H9 (cell line): ENCODE results near the gene HERC4. TPM values are rescaled to one million over a fixed set of nuclear protein-coding genes. Genes with fewer than 3 reads are reported as not detected.

ENCODE experiments used
- DNase-seq: peaks from one replicate; pipeline ENCODE4 v3.0.0-alpha.2; 2017
- H2AFZ ChIP-seq: one replicate; pipeline ENCODE4 v1.6.1; 2013; ENCODE audit warnings: mild to moderate bottlenecking, low read length, control low read depth, moderate library complexity
- H2AK5ac ChIP-seq: 2 replicates; pipeline ENCODE4 v1.6.1; 2013; ENCODE audit warnings: low read length, control low read depth, mixed read lengths; ENCODE audit not compliant: insufficient read length
- H2BK120ac ChIP-seq: one replicate; pipeline ENCODE4 v1.6.1; 2013; ENCODE audit warnings: low read depth, mild to moderate bottlenecking, low read length, control low read depth, inconsistent platforms; ENCODE audit not compliant: poor library complexity, severe bottlenecking
- H2BK12ac ChIP-seq: 2 replicates; pipeline ENCODE4 v1.6.1; 2013; ENCODE audit warnings: low read length, control low read depth, mixed read lengths, low read depth; ENCODE audit not compliant: insufficient read length
- H2BK15ac ChIP-seq: 2 replicates; pipeline ENCODE4 v1.6.1; 2013; ENCODE audit warnings: low read depth, low read length, control low read depth
- H2BK20ac ChIP-seq: one replicate; pipeline ENCODE4 v1.6.1; 2013; ENCODE audit warnings: low read depth, mild to moderate bottlenecking, low read length, control low read depth, inconsistent platforms; ENCODE audit not compliant: poor library complexity, severe bottlenecking
- H2BK5ac ChIP-seq: 2 replicates; pipeline ENCODE4 v1.6.1; 2013; ENCODE audit warnings: low read length, control low read depth, mixed read lengths; ENCODE audit not compliant: insufficient read length
- H3K14ac ChIP-seq: 2 replicates; pipeline ENCODE4 v1.6.1; 2013; ENCODE audit warnings: low read length, control low read depth; ENCODE audit not compliant: insufficient read depth
- H3K18ac ChIP-seq: 2 replicates; pipeline ENCODE4 v1.6.1; 2013; ENCODE audit warnings: low read depth, mild to moderate bottlenecking, mixed read lengths, low read length, control low read depth; ENCODE audit not compliant: insufficient read length
- H3K23ac ChIP-seq: 2 replicates; pipeline ENCODE4 v1.6.1; 2013; ENCODE audit warnings: low read length, control low read depth, mixed read lengths, low read depth; ENCODE audit not compliant: insufficient read length
- H3K23me2 ChIP-seq: 2 replicates; pipeline ENCODE4 v1.6.1; 2013; ENCODE audit warnings: low read depth, mild to moderate bottlenecking, mixed read lengths, low read length, control low read depth; ENCODE audit not compliant: insufficient read length, poor library complexity, severe bottlenecking
- H3K27ac ChIP-seq: 2 replicates; pipeline ENCODE4 v1.5.1; 2013; ENCODE audit warnings: low read length, control low read depth, mixed read lengths, low read depth; ENCODE audit not compliant: insufficient read length
- H3K27me3 ChIP-seq: 2 replicates; pipeline ENCODE4 v1.6.1; 2013; ENCODE audit warnings: low read length, control low read depth, inconsistent platforms; ENCODE audit not compliant: insufficient read depth
- H3K4ac ChIP-seq: 2 replicates; pipeline ENCODE4 v1.6.1; 2013; ENCODE audit warnings: low read depth, mild to moderate bottlenecking, control low read depth, inconsistent platforms, low read length, moderate library complexity
- H3K4me1 ChIP-seq: 2 replicates; pipeline ENCODE4 v1.6.1; 2013; ENCODE audit warnings: low read length, control low read depth, inconsistent platforms; ENCODE audit not compliant: insufficient read depth
- H3K4me2 ChIP-seq: 2 replicates; pipeline ENCODE4 v1.6.1; 2013; ENCODE audit warnings: low read length, control low read depth, mixed read lengths; ENCODE audit not compliant: insufficient read length, insufficient read depth
- H3K56ac ChIP-seq: 2 replicates; pipeline ENCODE4 v1.6.1; 2013; ENCODE audit warnings: low read depth, mild to moderate bottlenecking, mixed read lengths, low read length, control low read depth; ENCODE audit not compliant: insufficient read length
- H3K79me1 ChIP-seq: 2 replicates; pipeline ENCODE4 v1.6.1; 2013; ENCODE audit warnings: low read depth, mild to moderate bottlenecking, moderate library complexity, low read length, control low read depth, inconsistent platforms; ENCODE audit not compliant: insufficient read depth, poor library complexity, severe bottlenecking
- H3K79me2 ChIP-seq: 2 replicates; pipeline ENCODE4 v1.6.1; 2013; ENCODE audit warnings: low read length, control low read depth, inconsistent platforms; ENCODE audit not compliant: insufficient read depth
- H3K9ac ChIP-seq: 2 replicates; pipeline ENCODE4 v1.6.1; 2013; ENCODE audit warnings: low read length, control low read depth, mixed read lengths; ENCODE audit not compliant: insufficient read length; ENCODE audit errors: extremely low read depth
- H3K9me3 ChIP-seq: one replicate; pipeline ENCODE4 v1.6.1; 2013; ENCODE audit warnings: low read depth, low read length, inconsistent platforms; ENCODE audit not compliant: control insufficient read depth
- H3T11ph ChIP-seq: one replicate; pipeline ENCODE4 v1.6.1; 2013; ENCODE audit warnings: mild to moderate bottlenecking, low read length, control low read depth, inconsistent platforms
- H4K20me1 ChIP-seq: one replicate; pipeline ENCODE4 v1.6.1; 2013; ENCODE audit not compliant: control insufficient read depth, insufficient read length, insufficient read depth
- H4K5ac ChIP-seq: 2 replicates; pipeline ENCODE4 v1.6.1; 2013; ENCODE audit warnings: low read depth, mild to moderate bottlenecking, mixed read lengths, low read length, control low read depth; ENCODE audit not compliant: insufficient read length
- H4K8ac ChIP-seq: replicated peaks from 2 replicates; pipeline ENCODE4 v1.6.1; 2013; ENCODE audit warnings: low read length, control low read depth, mixed read lengths, low read depth; ENCODE audit not compliant: insufficient read length
- H4K91ac ChIP-seq: 2 replicates; pipeline ENCODE4 v1.6.1; 2013; ENCODE audit warnings: low read depth, mild to moderate bottlenecking, moderate library complexity, mixed read lengths, low read length, control low read depth; ENCODE audit not compliant: insufficient read length
- H3K27ac Mint-ChIP-seq, 3 experiments: 2 replicates in 2 of 3; 3 replicates in 1 of 3; pipeline ENCODE4 v1.8.0; 2020 to 2021; ENCODE audit warnings: mixed read lengths in 3 of 3, mild to moderate bottlenecking in 1 of 3, moderate library complexity in 1 of 3
- H3K27me3 Mint-ChIP-seq: 2 replicates; pipeline ENCODE4 v1.8.0; 2021; ENCODE audit warnings: low read depth, mild to moderate bottlenecking, moderate library complexity, mixed read lengths
- H3K36me3 Mint-ChIP-seq, 3 experiments: 2 replicates in 2 of 3; 3 replicates in 1 of 3; pipeline ENCODE4 v1.8.0; 2020 to 2021; ENCODE audit warnings: low read depth in 3 of 3, mixed read lengths in 3 of 3; ENCODE audit not compliant: insufficient read depth in 1 of 3
- H3K4me1 Mint-ChIP-seq, 2 experiments: 2 replicates each; pipeline ENCODE4 v1.8.0; 2020; ENCODE audit warnings: mixed read lengths in 2 of 2
- H3K4me3 Mint-ChIP-seq, 2 experiments: 2 replicates in 1 of 2; 3 replicates in 1 of 2; pipeline ENCODE4 v1.8.0; 2020 to 2021; ENCODE audit warnings: mild to moderate bottlenecking in 2 of 2, mixed read lengths in 2 of 2, moderate library complexity in 1 of 2
- H3K9me3 Mint-ChIP-seq, 2 experiments: 2 replicates in 1 of 2; 3 replicates in 1 of 2; pipeline ENCODE4 v1.8.0; 2020; ENCODE audit warnings: mild to moderate bottlenecking in 2 of 2, mixed read lengths in 2 of 2, moderate library complexity in 1 of 2
- WGBS: extraction: QIAGEN DNeasy Blood & Tissue Kit; methylation state at CpG from one replicate; pipeline ENCODE4 v1.1.7; 2013; ENCODE audit warnings: missing lambda C conversion rate, low lambda C conversion rate, mixed read lengths; ENCODE audit not compliant: insufficient read length; ENCODE audit errors: extremely low coverage; 5-methylcytosine and 5-hydroxymethylcytosine counted together
- total RNA-seq: library from RNA; stranded (reverse); gene quantifications from 2 replicates; pipeline ENCODE4 v1.2.1, GENCODE V29; 2021
- TF ChIP-seq, protein P1 (sequence below): fragments of 200-600 bp; sonication (generic); conservative IDR thresholded peaks from 3 replicates; pipeline ENCODE4 v1.8.0; 2021; ENCODE audit warnings: antibody characterized with exemption, mild to moderate bottlenecking

The HERC4 gene
- total RNA-seq, 1 experiment from 2014 or later = 24.5 TPM

DNA sequence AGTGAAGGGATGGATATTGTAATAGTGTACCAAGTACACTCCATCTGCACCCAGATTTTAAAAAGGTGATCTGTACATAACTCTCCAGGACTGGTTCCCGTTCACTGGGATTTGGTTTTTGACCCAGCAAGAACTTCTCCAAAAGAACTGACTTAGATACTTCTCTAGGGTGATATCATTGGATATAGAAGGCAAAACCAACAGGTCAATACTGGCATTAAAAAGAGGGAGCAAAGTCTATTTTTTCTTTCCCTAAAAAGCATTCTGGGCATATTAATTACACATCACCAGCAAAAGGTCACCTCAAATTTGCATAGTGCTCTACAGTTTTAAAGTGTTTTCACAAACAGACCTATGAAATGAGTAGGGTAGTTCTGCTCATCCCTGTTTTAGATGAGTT, 37.8 kb upstream of the HERC4 start:
- DNase-seq = no peak
- no peaks in the 10 kb centered on the region for H3K9me3 Mint-ChIP-seq

More for the DNA sequence above, 37.8 kb upstream of the HERC4 start:
- no peak overlapping the region for H3K27ac Mint-ChIP-seq
- Histone ChIP-seq H4K20me1 (no peaks in the 10 kb centered on the region), H3K18ac (no peak overlapping the region), H3K79me2 (no peaks in the 10 kb centered on the region), H2BK20ac (no peak overlapping the region), H2AFZ (no peak overlapping the region), H2BK120ac (no peak overlapping the region), H3K56ac (no peak overlapping the region), H3K79me1 (no peaks in the 10 kb centered on the region), H3K4ac (no peak overlapping the region), H3K23me2 (no peaks in the 10 kb centered on the region), H3K27me3 (no peaks in the 10 kb centered on the region), H3K14ac (no peak overlapping the region), H4K8ac (no peak overlapping the region), H2AK5ac (no peak overlapping the region), H2BK12ac (no peak overlapping the region), H3K9ac (no peak overlapping the region), H3T11ph (no peak overlapping the region), H3K23ac (no peak overlapping the region), H3K4me1 (no peaks in the 10 kb centered on the region), H3K9me3 (no peaks in the 10 kb centered on the region), H3K27ac (no peak overlapping the region), H2BK15ac (no peak overlapping the region), H3K4me2 (no peak overlapping the region), H4K91ac (no peak overlapping the region), H2BK5ac (no peak overlapping the region), H4K5ac (no peak overlapping the region)
- WGBS = no CpG with 5 or more reads among the region's 1 CpG
- TF ChIP-seq, protein P1, sequence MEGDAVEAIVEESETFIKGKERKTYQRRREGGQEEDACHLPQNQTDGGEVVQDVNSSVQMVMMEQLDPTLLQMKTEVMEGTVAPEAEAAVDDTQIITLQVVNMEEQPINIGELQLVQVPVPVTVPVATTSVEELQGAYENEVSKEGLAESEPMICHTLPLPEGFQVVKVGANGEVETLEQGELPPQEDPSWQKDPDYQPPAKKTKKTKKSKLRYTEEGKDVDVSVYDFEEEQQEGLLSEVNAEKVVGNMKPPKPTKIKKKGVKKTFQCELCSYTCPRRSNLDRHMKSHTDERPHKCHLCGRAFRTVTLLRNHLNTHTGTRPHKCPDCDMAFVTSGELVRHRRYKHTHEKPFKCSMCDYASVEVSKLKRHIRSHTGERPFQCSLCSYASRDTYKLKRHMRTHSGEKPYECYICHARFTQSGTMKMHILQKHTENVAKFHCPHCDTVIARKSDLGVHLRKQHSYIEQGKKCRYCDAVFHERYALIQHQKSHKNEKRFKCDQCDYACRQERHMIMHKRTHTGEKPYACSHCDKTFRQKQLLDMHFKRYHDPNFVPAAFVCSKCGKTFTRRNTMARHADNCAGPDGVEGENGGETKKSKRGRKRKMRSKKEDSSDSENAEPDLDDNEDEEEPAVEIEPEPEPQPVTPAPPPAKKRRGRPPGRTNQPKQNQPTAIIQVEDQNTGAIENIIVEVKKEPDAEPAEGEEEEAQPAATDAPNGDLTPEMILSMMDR = no peak
- H3K4me3 Mint-ChIP-seq = no peak overlapping the region
- no peaks in the 10 kb centered on the region for H3K36me3 Mint-ChIP-seq
- H3K4me1 Mint-ChIP-seq = peaks cover 0 to 9% of the 10 kb centered on the region in 2 experiments; a peak in 2 of 4 replicates
- H3K27me3 Mint-ChIP-seq = no peaks in the 10 kb centered on the region
